H1 (cell line): ENCODE measurements around the gene ARMH1. TPM values are rescaled to one million over a fixed set of nuclear protein-coding genes. Genes with fewer than 3 reads are reported as not detected.

Source experiments
- CTCF ChIA-PET: fragments of 300-600 bp; sonication (Branson Sonifier 250); formaldehyde crosslinking; loops from one replicate; lab custom pipeline; 2021; ENCODE audit not compliant: partially characterized antibody; lab: Charles Lee
- POLR2A ChIA-PET: fragments of 300-600 bp; sonication (Branson Sonifier 250); formaldehyde crosslinking; loops from one replicate; lab custom pipeline; 2021; ENCODE audit warnings: inconsistent platforms; ENCODE audit not compliant: partially characterized antibody; lab: Charles Lee
- DNase-seq, 2 experiments: peaks; one replicate each; pipeline versions ENCODE4 v3.0.0 to v3.0.0-alpha.2; 2010 to 2022; ENCODE audit warnings: low spot score in 2 of 2, low read depth in 1 of 2, mixed read lengths in 1 of 2
- FAIRE-seq: peaks from 2 replicates; lab custom pipeline; 2011; peaks lifted over from hg19 to GRCh38; lab: Jason Lieb, UNC
- H2AFZ ChIP-seq: 2 replicates; pipeline ENCODE4 v1.8.1; 2012; ENCODE audit warnings: low read length, inconsistent platforms
- H2AK5ac ChIP-seq: 2 replicates; pipeline ENCODE4 v1.6.1; 2013; ENCODE audit warnings: low read depth, low read length
- H2BK120ac ChIP-seq: replicated peaks from 2 replicates; pipeline ENCODE3; 2013; ENCODE audit warnings: low read depth, low read length, inconsistent platforms
- H2BK12ac ChIP-seq: 2 replicates; pipeline ENCODE4 v1.6.1; 2013; ENCODE audit warnings: low read depth, low read length
- H2BK15ac ChIP-seq: 2 replicates; pipeline ENCODE4 v1.6.1; 2013; ENCODE audit warnings: low read length
- H2BK20ac ChIP-seq: 2 replicates; pipeline ENCODE4 v1.6.1; 2013; ENCODE audit warnings: low read length
- H2BK5ac ChIP-seq: 2 replicates; pipeline ENCODE4 v1.6.1; 2013; ENCODE audit warnings: low read depth, low read length
- H3K14ac ChIP-seq: 2 replicates; pipeline ENCODE4 v1.6.1; 2013; ENCODE audit warnings: inconsistent platforms; ENCODE audit not compliant: insufficient read length
- H3K18ac ChIP-seq: 2 replicates; pipeline ENCODE4 v1.6.1; 2013; ENCODE audit warnings: low read length; ENCODE audit errors: extremely low read depth
- H3K23ac ChIP-seq: 2 replicates; pipeline ENCODE4 v1.6.1; 2013; ENCODE audit warnings: inconsistent platforms; ENCODE audit not compliant: insufficient read length
- H3K23me2 ChIP-seq: 2 replicates; pipeline ENCODE4 v1.6.1; 2013; ENCODE audit warnings: low read depth, low read length
- H3K27ac ChIP-seq: 2 replicates; pipeline ENCODE4 v1.6.1; 2011; ENCODE audit warnings: low read depth, low read length, inconsistent platforms
- H3K27me3 ChIP-seq, 4 experiments: replicated peaks in 1 of 4; 1 replicate in 1 of 4; 2 replicates in 3 of 4; pipeline versions ENCODE4 v1.6.1 to v1.8.1; 2011 to 2013; ENCODE audit warnings: low read length in 3 of 4, mild to moderate bottlenecking in 3 of 4, inconsistent platforms in 2 of 4, mixed read lengths in 2 of 4, moderate library complexity in 1 of 4; ENCODE audit not compliant: control insufficient read depth in 3 of 4, insufficient read depth in 3 of 4; ENCODE audit errors: extremely low read depth in 1 of 4
- H3K36me3 ChIP-seq, 4 experiments: 2 replicates each; pipeline versions ENCODE4 v1.6.1 to v1.8.1; 2011 to 2013; ENCODE audit warnings: mild to moderate bottlenecking in 4 of 4, low read length in 3 of 4, moderate library complexity in 2 of 4, control low read depth in 1 of 4, inconsistent platforms in 1 of 4; ENCODE audit not compliant: insufficient read depth in 4 of 4, control insufficient read depth in 2 of 4
- H3K4ac ChIP-seq: replicated peaks from 2 replicates; pipeline ENCODE3; 2013; ENCODE audit warnings: low read length, low read depth, mixed read lengths, inconsistent platforms; ENCODE audit not compliant: insufficient read length
- H3K4me1 ChIP-seq, 4 experiments: replicated peaks in 1 of 4; 1 replicate in 1 of 4; 2 replicates in 3 of 4; pipeline versions ENCODE4 v1.6.1 to v1.8.1; 2011 to 2013; ENCODE audit warnings: low read length in 3 of 4, inconsistent platforms in 2 of 4, mixed read lengths in 1 of 4; ENCODE audit not compliant: insufficient read depth in 4 of 4, control insufficient read depth in 3 of 4
- H3K4me2 ChIP-seq, 2 experiments: 2 replicates each; pipeline versions ENCODE4 v1.6.1 to v1.8.1; 2011 to 2013; ENCODE audit warnings: low read depth in 2 of 2, low read length in 2 of 2, control low read depth in 1 of 2, inconsistent platforms in 1 of 2, mild to moderate bottlenecking in 1 of 2; ENCODE audit not compliant: insufficient read depth in 1 of 2
- H3K4me3 ChIP-seq, 4 experiments: fragments of 200-600, 300-600 bp in 1 of 4; sonication (generic), shearing (Covaris generic), sonication (Bioruptor Twin) in 1 of 4; 2 replicates each; pipeline versions ENCODE4 v1.5.1 to v1.8.1; 2011 to 2016; ENCODE audit warnings: low read length in 4 of 4, low read depth in 3 of 4, control low read depth in 2 of 4, inconsistent platforms in 2 of 4, mild to moderate bottlenecking in 2 of 4, mixed read lengths in 1 of 4, moderate library complexity in 1 of 4; ENCODE audit not compliant: insufficient read depth in 2 of 4; ENCODE audit errors: extremely low read depth in 1 of 4
- H3K56ac ChIP-seq: replicated peaks from 2 replicates; pipeline ENCODE3; 2013; ENCODE audit warnings: low read depth, mild to moderate bottlenecking, mixed read lengths, low read length, inconsistent platforms; ENCODE audit not compliant: insufficient read length
- H3K79me1 ChIP-seq: 2 replicates; pipeline ENCODE4 v1.6.1; 2013; ENCODE audit warnings: low read depth, low read length, control low read depth
- H3K79me2 ChIP-seq, 2 experiments: 2 replicates each; pipeline versions ENCODE4 v1.6.1 to v1.8.1; 2012 to 2013; ENCODE audit warnings: low read length in 2 of 2, mild to moderate bottlenecking in 2 of 2, inconsistent platforms in 1 of 2; ENCODE audit not compliant: insufficient read depth in 2 of 2, control insufficient read depth in 1 of 2
- H3K9ac ChIP-seq, 4 experiments: replicated peaks in 1 of 4; 1 replicate in 1 of 4; 2 replicates in 3 of 4; pipeline versions ENCODE4 v1.6.1 to v1.8.1; 2011 to 2013; ENCODE audit warnings: low read depth in 3 of 4, low read length in 3 of 4, control low read depth in 2 of 4, mild to moderate bottlenecking in 2 of 4, moderate library complexity in 2 of 4, inconsistent platforms in 1 of 4; ENCODE audit errors: extremely low read depth in 1 of 4
- H3K9me3 ChIP-seq, 2 experiments: 2 replicates each; pipeline versions ENCODE4 v1.6.1 to v1.8.1; 2012 to 2013; ENCODE audit warnings: mild to moderate bottlenecking in 2 of 2, moderate library complexity in 2 of 2, control low read depth in 1 of 2, inconsistent platforms in 1 of 2, low read depth in 1 of 2, low read length in 1 of 2, mixed read lengths in 1 of 2; ENCODE audit not compliant: insufficient read depth in 2 of 2
- H4K20me1 ChIP-seq, 2 experiments: replicated peaks in 1 of 2; 2 replicates each; pipeline versions ENCODE3 to v1.8.1; 2011 to 2013; ENCODE audit warnings: inconsistent platforms in 2 of 2, low read length in 2 of 2, mild to moderate bottlenecking in 1 of 2; ENCODE audit not compliant: insufficient read depth in 2 of 2, control insufficient read depth in 1 of 2
- H4K5ac ChIP-seq: 2 replicates; pipeline ENCODE4 v1.6.1; 2013; ENCODE audit warnings: low read length, low read depth, mixed read lengths, inconsistent platforms; ENCODE audit not compliant: insufficient read length
- H4K8ac ChIP-seq: 2 replicates; pipeline ENCODE4 v1.8.0; 2013; ENCODE audit warnings: mild to moderate bottlenecking, moderate library complexity, low read length, inconsistent platforms; ENCODE audit not compliant: insufficient read depth; ENCODE audit errors: extremely low read depth
- H4K91ac ChIP-seq: replicated peaks from 2 replicates; pipeline ENCODE3; 2013; ENCODE audit warnings: low read length, mixed read lengths, inconsistent platforms; ENCODE audit not compliant: insufficient read length
- ATF3 ChIP-seq: IDR thresholded peaks from 2 replicates; pipeline ENCODE4 v1.6.1; 2011; ENCODE audit warnings: low read depth, mild to moderate bottlenecking, low read length; ENCODE audit not compliant: insufficient read depth
- BCL11A ChIP-seq, 2 experiments: IDR thresholded peaks; one replicate each; pipeline ENCODE4 v1.6.1; 2011; ENCODE audit warnings: low read depth in 2 of 2, low read length in 2 of 2, mild to moderate bottlenecking in 2 of 2
- CBX5 ChIP-seq: fragments of 300-800, 300-1000 bp; sonication (generic); IDR thresholded peaks from 2 replicates; pipeline ENCODE4 v1.7.1; 2016; ENCODE audit warnings: antibody characterized with exemption, low read length, low read depth
- CHD1 ChIP-seq: IDR thresholded peaks from 2 replicates; pipeline ENCODE4 v1.6.1; 2012; ENCODE audit warnings: low read depth, low read length, improper control_type of control experiment
- CTCF ChIP-seq, 3 experiments: IDR thresholded peaks; 1 replicate in 2 of 3; 2 replicates in 1 of 3; pipeline versions ENCODE4 v1.5.1 to v1.6.1; 2011; ENCODE audit warnings: low read length in 3 of 3, mild to moderate bottlenecking in 3 of 3, inconsistent platforms in 2 of 3, low read depth in 1 of 3, moderate library complexity in 1 of 3; ENCODE audit not compliant: insufficient read depth in 1 of 3; ENCODE audit errors: control extremely low read depth in 1 of 3
- KDM5A ChIP-seq: fragments of 200-600 bp; IDR thresholded peaks from 2 replicates; pipeline ENCODE4 v1.7.1; 2012; ENCODE audit warnings: mild to moderate bottlenecking, low read length, inconsistent platforms, mixed read lengths
- MAX ChIP-seq: IDR thresholded peaks from 2 replicates; pipeline ENCODE4 v1.6.1; 2012; ENCODE audit warnings: inconsistent platforms
- NRF1 ChIP-seq: IDR thresholded peaks from 2 replicates; pipeline ENCODE4 v1.6.1; 2011; ENCODE audit warnings: mild to moderate bottlenecking, low read depth, low read length, improper control_type of control experiment
- RFX5 ChIP-seq: IDR thresholded peaks from 2 replicates; pipeline ENCODE4 v1.6.1; 2011; ENCODE audit warnings: low read depth, low read length, improper control_type of control experiment, borderline replicate concordance
- SP2 ChIP-seq: IDR thresholded peaks from 2 replicates; pipeline ENCODE4 v1.6.1; 2012; ENCODE audit warnings: mild to moderate bottlenecking, low read length, inconsistent platforms
- ZNF274 ChIP-seq: IDR thresholded peaks from 2 replicates; pipeline ENCODE4 v1.7.0; 2012; ENCODE audit warnings: low read length, borderline replicate concordance; ENCODE audit errors: extremely low read depth
- WGBS, 2 experiments: shearing (Covaris generic) in 1 of 2; methylation state at CpG; one replicate each; pipeline versions ENCODE4 v1.1.6 to v1.1.7; 2013 to 2015; ENCODE audit warnings: low lambda C conversion rate in 2 of 2, mixed read lengths in 2 of 2, inconsistent platforms in 1 of 2, low coverage in 1 of 2, missing lambda C conversion rate in 1 of 2; ENCODE audit not compliant: insufficient replicate concordance in 2 of 2, insufficient coverage in 1 of 2, insufficient read length in 1 of 2; ENCODE audit errors: extremely low coverage in 1 of 2, missing lambda C conversion rate in 1 of 2; 5-methylcytosine and 5-hydroxymethylcytosine counted together
- polyA plus RNA-seq, 7 experiments: library from polyadenylated mRNA; depleted of rRNA in 3 of 7; stranded (reverse) in 5 of 7; unstranded in 2 of 7; fragments of >200 nt in 5 of 7; fragments of 200-250 nt in 2 of 7; gene quantifications; 1 replicate in 5 of 7; 2 replicates in 1 of 7; 4 replicates in 1 of 7; pipeline versions ENCODE4 v1.2.1 to v1.2.3, GENCODE V29; 2011 to 2013; ENCODE audit warnings: missing spikeins in 2 of 7, mixed read lengths in 2 of 7
- total RNA-seq: library from RNA; stranded (reverse); fragmentation: NEBNext Ultra II Directional; extraction: Animal tissue kit (Norgen Biotek cat#: 25700); gene quantifications from 2 replicates; pipeline ENCODE4 v1.2.1, GENCODE V29; 2021

The ARMH1 gene
- total and polyA plus RNA-seq, 2 of the 8 experiments (the other 6 are each of a cell fraction or from before 2014, with no cell fraction given): 0.82 to 0.85 TPM

GRCh38 chr1:44714532-44714931, 40.0 kb downstream of the ARMH1 start:
- Histone ChIP-seq H3K27me3 (no peaks in the 10 kb centered on the region), H3K18ac (no peak overlapping the region), H2BK120ac (no peak overlapping the region), H3K56ac (no peak overlapping the region), H3K23me2 (no peaks in the 10 kb centered on the region), H4K91ac (no peak overlapping the region), H2BK5ac (no peak overlapping the region), H3K9ac (no peak overlapping the region), H2BK15ac (no peak overlapping the region), H3K23ac (no peak overlapping the region), H3K9me3 (no peaks in the 10 kb centered on the region; a peak in 1 of 4 replicates), H2AFZ (no peak overlapping the region), H3K4me2 (no peak overlapping the region), H3K4me1 (no peaks in the 10 kb centered on the region), H2AK5ac (no peak overlapping the region), H3K36me3 (no peaks in the 10 kb centered on the region), H3K27ac (no peak overlapping the region), H2BK12ac (no peak overlapping the region), H4K20me1 (no peaks in the 10 kb centered on the region), H3K14ac (no peak overlapping the region), H4K8ac (no peak overlapping the region), H3K4me3 (no peak overlapping the region), H3K4ac (no peak overlapping the region), H2BK20ac (no peak overlapping the region), H3K79me1 (no peaks in the 10 kb centered on the region), H3K79me2 (no peaks in the 10 kb centered on the region), H4K5ac (no peak overlapping the region)
- POLR2A ChIA-PET: interaction anchor here (0.6 kb wide), 1 partner anchor 94 kb away, joined by 3 read pairs; the partner anchor contains the start of gene BTBD19
- FAIRE-seq (no peak), DNase-seq (no peak)
- 80% methylated on average over 6 of the region's 7 CpGs; no CpG with 5 or more reads in 1 of the 2 experiments for WGBS, 2 experiments
- CTCF ChIA-PET: interaction anchor here (0.6 to 10.2 kb wide), 12 partner anchors 9 to 855 kb away, joined by 3 to 107 read pairs (median 4); partner anchors contain the start of gene RNU5D-1
- TF ChIP-seq MAX (no peak), BCL11A (IDR thresholded peaks at IDR 0.05; ENCODE audit: low read depth in 2 of 2, low read length in 2 of 2) (no peak), ZNF274 (no peak), CBX5 (no peak), CTCF (IDR thresholded peaks at IDR 0.05; ENCODE audit: control extremely low read depth in 1 of 3, insufficient read depth in 1 of 3, low read depth in 1 of 3, low read length in 3 of 3) (no peak), CHD1 (no peak), RFX5 (no peak), KDM5A (no peak), NRF1 (no peak), ATF3 (no peak), SP2 (no peak)
